CD4-positive, alpha-beta T cell treated with Interleukin-6 for 4 hours (primary cell): ENCODE data around the gene NXPE2.

Experiments
- DNase-seq: peaks from one replicate; pipeline ENCODE4 v3.0.0-alpha.2; 2020; ENCODE audit warnings: mixed read lengths

NXPE2 gene

DNA sequence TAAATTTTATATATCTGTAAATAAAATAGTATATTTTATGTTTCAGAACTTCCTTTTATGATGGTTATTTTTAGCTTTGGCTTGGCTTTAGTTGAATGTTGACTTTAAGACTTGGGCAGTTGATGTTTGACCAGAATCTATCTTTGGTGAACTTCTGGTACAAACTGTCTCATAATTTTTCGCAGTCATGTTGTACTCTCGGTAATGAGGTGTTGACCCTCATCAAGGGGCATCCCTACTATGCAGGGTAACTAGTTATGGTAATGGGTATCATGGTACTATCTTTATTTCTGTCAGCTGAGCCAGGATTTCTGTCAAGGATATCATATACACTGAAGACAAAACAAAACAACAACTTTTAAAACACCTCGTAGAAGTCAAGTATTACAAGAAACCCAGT, 67.7 kb downstream of the NXPE2 start:
- no peak for DNase-seq
